ENCODE measurements around the gene ZNF800. TPM values are rescaled to one million over a fixed set of nuclear protein-coding genes. Genes with fewer than 3 reads are reported as not detected.

Gene ZNF800
- polyA plus RNA-seq, 1 donor (not counting 4 experiments of a cell fraction or from before 2014, with no cell fraction given): 18.0 TPM

GRCh38 chr7:127377425-127377824 lies 15.1 kb downstream of the ZNF800 start:
- dilution Hi-C loops (cut with MboI; ENCODE audit: extremely low pct_ligation_motif_present, low sequenced_read_pairs): no loop called here
- Histone ChIP-seq H3K9me1 (ENCODE audit: control insufficient read depth, extremely low read depth, insufficient read depth, low read length) (no peaks in the 10 kb centered on the region), H2AFZ (ENCODE audit: control insufficient read depth, low read length) (no peak overlapping the region), H3K4me2 (ENCODE audit: control insufficient read depth, extremely low read depth, insufficient read depth, low read depth, low read length) (no peak overlapping the region), H3K79me2 (ENCODE audit: control insufficient read depth, insufficient read depth, low read length) (peaks cover 59% of the 10 kb centered on the region), H3K36me3 (ENCODE audit: control insufficient read depth in 2 of 2, extremely low read depth in 1 of 2, insufficient read depth in 2 of 2, low read length in 2 of 2) (peaks cover 7 to 19% of the 10 kb centered on the region in 2 experiments), H3K9ac (ENCODE audit: control insufficient read depth, extremely low read depth, insufficient read depth, low read length) (no peak overlapping the region), H3K4me3 (ENCODE audit: control insufficient read depth in 2 of 3, extremely low read depth in 1 of 3, insufficient read depth in 2 of 3, low read depth in 1 of 3, low read length in 3 of 3) (no peak overlapping the region), H3K9me3 (ENCODE audit: control insufficient read depth, low read depth, low read length) (no peaks in the 10 kb centered on the region), H3K27me3 (ENCODE audit: control insufficient read depth, extremely low read depth, insufficient read depth, low read length) (no peaks in the 10 kb centered on the region), H4K20me1 (ENCODE audit: control insufficient read depth, extremely low read depth, insufficient read depth, low read length) (peaks cover 3% of the 10 kb centered on the region), H3K4me1 (ENCODE audit: control insufficient read depth, extremely low read depth, insufficient read depth, low read length) (no peaks in the 10 kb centered on the region), H3K27ac (ENCODE audit: control insufficient read depth, insufficient read depth, low read length) (no peak overlapping the region)
- DNase-seq (ENCODE audit: low read depth, low spot score) (no peak), FAIRE-seq (no peak)
- no peak for TF ChIP-seq EZH2 (IDR thresholded peaks at IDR 0.05; ENCODE audit: low read length)
- TF ChIP-seq CTCF (optimal IDR thresholded peaks at IDR 0.05 in 1 of 3, IDR thresholded peaks at IDR 0.05 in 1 of 3, conservative IDR thresholded peaks at IDR 0.05 in 1 of 3; ENCODE audit: extremely low read depth in 1 of 3, insufficient read depth in 2 of 3, low read length in 3 of 3): no peak

GRCh38 chr7:127375631-127376030 lies 16.9 kb downstream of the ZNF800 start:
- peaks cover 7 to 19% of the 10 kb centered on the region in 2 experiments for H3K36me3 ChIP-seq (ENCODE audit: control insufficient read depth in 2 of 2, extremely low read depth in 1 of 2, insufficient read depth in 2 of 2, low read length in 2 of 2)
- H3K4me2 ChIP-seq (ENCODE audit: control insufficient read depth, extremely low read depth, insufficient read depth, low read depth, low read length): no peak overlapping the region
- no peak for FAIRE-seq

More at GRCh38 chr7:127375631-127376030, 16.9 kb downstream of the ZNF800 start:
- Histone ChIP-seq H3K27me3 (ENCODE audit: control insufficient read depth, extremely low read depth, insufficient read depth, low read length) (no peaks in the 10 kb centered on the region), H3K4me3 (ENCODE audit: control insufficient read depth in 2 of 3, extremely low read depth in 1 of 3, insufficient read depth in 2 of 3, low read depth in 1 of 3, low read length in 3 of 3) (no peak overlapping the region), H3K9me1 (ENCODE audit: control insufficient read depth, extremely low read depth, insufficient read depth, low read length) (no peaks in the 10 kb centered on the region), H3K9me3 (ENCODE audit: control insufficient read depth, low read depth, low read length) (no peaks in the 10 kb centered on the region), H3K79me2 (ENCODE audit: control insufficient read depth, insufficient read depth, low read length) (peaks cover 44% of the 10 kb centered on the region), H3K27ac (ENCODE audit: control insufficient read depth, insufficient read depth, low read length) (no peak overlapping the region), H4K20me1 (ENCODE audit: control insufficient read depth, extremely low read depth, insufficient read depth, low read length) (peaks cover 3% of the 10 kb centered on the region), H3K4me1 (ENCODE audit: control insufficient read depth, extremely low read depth, insufficient read depth, low read length) (no peaks in the 10 kb centered on the region), H3K9ac (ENCODE audit: control insufficient read depth, extremely low read depth, insufficient read depth, low read length) (no peak overlapping the region), H2AFZ (ENCODE audit: control insufficient read depth, low read length) (no peak overlapping the region)
- no peak for TF ChIP-seq CTCF (optimal IDR thresholded peaks at IDR 0.05 in 1 of 3, IDR thresholded peaks at IDR 0.05 in 1 of 3, conservative IDR thresholded peaks at IDR 0.05 in 1 of 3; ENCODE audit: extremely low read depth in 1 of 3, insufficient read depth in 2 of 3, low read length in 3 of 3)
- TF ChIP-seq EZH2 (IDR thresholded peaks at IDR 0.05; ENCODE audit: low read length): no peak
- dilution Hi-C loops (cut with MboI; ENCODE audit: extremely low pct_ligation_motif_present, low sequenced_read_pairs): no loop called here
- no peak for DNase-seq (ENCODE audit: low read depth, low spot score)
